ENCODE measurements around the gene KRTAP12-3.
A peak's percentile ranks its signal among the peaks of the same experiment; 100 is the strongest.
"Not testable (repeated sequence)": the region's sequence is repeated elsewhere in the genome, so short reads cannot be mapped to it uniquely, and the experiment has no call there.

KRTAP12-3 gene

DNA sequence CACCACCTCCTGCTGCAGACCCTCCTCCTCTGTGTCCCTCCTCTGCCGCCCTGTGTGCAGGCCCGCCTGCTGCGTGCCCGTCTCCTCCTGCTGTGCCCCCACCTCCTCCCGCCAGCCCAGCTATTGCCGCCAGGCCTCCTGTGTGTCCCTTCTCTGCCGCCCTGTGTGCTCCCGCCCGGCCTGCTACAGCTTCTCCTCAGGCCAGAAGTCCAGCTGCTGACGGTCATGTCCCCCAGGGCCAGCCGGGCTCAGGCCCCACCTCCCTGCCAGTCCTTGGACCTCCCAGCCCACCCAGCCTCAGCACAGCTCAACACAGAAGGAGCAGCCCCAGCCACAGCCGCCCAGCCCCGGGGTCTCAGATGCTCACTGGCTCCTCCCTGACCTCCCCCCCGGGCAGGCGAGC, 29.9 kb upstream of the KRTAP12-3 start:
- not testable (repeated sequence) for DNase-seq

GRCh38 chr21:44628707-44629391, 28.9 kb upstream of the KRTAP12-3 start:
- no peak for DNase-seq

DNA sequence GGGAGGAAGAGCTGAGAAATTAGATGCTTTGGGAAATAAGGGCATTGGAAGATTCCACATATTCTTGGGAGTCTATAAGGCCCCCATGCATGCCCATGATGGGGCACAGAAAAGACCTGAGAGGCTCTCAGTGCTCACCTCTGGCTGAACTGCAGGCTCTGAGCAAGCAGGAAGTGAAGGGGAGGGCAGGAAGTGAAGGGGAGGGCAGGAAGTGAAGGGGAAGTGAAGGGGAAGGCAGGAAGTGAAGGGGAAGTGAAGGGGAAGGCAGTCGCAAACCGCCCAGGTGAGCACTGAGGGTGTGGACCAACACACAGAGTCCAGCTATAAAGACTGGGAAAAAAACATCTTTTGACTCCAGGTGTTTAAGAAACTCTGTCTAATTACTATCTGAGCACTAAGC, 27.3 kb upstream of the KRTAP12-3 start:
- no peak for DNase-seq

DNA sequence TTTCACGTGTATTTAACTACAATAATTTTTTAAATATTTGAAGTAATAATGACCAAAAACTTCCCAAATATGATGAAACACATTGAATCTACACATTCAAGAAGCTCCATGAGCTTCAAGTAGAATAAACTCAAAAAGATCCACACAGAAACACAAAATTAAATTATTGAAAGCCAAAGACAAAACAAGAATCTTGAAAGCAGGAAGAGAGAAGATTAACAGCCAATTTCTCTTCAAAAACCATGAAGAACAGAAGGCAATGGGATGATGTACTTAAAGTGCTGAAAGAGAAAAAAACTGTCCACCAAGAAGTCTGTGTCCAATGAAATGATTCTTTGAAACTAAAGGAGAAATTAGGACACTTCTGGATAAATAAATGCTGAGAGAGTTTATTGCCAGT, 25.7 kb upstream of the KRTAP12-3 start:
- DNase-seq, result no peak

DNA sequence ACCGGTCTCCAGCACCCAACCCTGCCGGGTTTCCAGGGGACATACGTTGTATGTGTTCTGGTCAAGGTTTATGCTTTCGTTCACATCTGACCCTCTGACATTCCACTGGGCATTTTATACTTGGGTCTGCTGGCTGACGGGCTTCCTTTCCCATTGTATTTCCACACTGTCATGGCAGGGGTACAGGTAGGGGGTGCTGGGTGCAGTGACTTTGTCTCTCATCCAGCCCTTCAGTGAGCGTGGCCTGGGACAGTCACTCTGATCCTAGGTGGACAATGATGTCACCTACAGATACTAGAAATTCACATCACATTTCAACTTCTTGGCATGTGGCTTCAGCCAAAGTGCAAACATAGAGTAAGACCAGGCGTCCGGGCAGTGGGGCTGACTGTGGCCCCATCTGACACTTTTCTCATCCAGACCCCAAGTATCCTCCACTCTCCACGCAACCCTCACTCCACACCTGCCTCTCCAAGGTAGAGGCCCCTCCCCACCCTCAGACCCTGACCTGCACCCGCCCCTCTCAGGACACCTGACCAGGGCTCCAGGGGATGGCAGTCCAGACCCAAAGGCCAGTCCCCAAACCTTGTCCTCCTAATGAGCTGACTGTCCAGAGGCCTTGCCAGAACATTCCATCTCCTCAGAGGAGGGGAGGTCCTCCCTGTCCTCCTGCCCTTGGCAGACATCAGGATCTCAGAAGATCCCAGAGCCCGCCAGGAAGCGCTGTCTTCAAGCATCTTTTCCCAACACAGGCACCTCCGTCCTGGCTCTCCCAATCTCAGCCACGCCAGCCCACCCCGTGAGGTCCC, 21.3 kb upstream of the KRTAP12-3 start:
- DNase-seq, result no peak

- DNase-seq, result no peak
Measured at GRCh38 chr21:44637018-44637850, 20.5 kb upstream of the KRTAP12-3 start, which contains the start of gene KRTAP10-10. Gene KRTAP10-10 (plus strand): TSS chr21:44637356. CDS start chr21:44637418, 62 bp downstream.

DNA sequence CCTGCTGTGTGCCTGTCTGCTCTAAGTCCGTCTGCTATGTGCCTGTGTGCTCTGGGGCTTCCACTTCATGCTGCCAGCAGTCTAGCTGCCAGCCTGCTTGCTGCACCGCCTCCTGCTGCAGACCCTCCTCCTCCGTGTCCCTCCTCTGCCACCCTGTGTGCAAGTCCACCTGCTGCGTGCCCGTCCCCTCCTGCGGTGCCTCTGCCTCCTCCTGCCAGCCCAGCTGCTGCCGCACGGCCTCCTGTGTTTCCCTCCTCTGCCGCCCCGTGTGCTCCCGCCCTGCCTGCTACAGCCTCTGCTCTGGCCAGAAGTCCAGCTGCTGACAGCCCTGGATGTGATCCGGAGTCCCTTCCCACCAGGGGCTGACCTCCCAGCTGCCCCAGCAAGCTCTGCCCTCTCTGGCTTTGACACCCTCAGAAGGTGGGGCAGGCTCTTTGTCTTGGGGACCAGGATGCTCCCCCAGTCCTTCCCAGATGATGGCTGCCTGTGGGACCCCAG, 19.8 kb upstream of the KRTAP12-3 start:
- DNase-seq, result peak; percentile 24

DNA sequence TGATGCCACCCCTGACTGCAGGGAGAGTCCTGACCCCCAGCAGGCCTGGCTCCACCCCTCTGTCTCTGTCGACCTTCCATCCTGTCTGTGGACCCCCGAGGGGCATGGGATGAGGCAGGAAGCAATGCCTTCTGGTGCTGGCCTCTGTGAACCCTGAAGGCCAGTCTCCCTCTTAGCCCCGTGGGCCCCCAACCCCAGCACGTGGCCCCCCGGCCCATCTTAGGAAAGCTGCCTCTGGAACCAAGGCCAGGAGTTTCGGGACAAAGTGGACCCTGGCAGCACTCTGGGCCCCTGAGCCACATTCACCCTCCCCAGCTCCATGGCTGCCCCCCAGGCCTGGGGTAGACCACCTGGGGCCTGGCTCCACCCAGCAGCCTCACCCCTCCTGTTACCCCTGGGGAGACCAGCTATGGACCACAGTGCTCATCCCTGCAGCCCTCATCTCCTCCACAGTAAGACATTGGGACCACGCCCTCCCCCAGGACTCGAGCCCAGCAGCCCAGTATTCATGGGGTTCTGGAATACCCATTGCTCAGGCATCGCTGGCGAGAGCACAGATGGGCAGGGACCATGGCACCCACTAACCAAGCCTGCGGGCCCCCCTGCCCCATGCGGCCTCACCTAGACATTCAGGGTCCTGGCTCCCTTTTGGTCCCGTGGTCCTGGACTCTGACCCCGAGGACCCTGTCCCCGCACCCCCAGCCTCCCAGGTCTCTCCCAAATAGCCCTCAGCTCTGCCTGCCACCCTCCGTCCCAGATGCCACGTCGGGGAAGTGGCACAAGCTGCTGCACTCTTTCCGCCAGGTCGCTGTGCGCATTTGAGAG, 19.0 kb upstream of the KRTAP12-3 start:
- not testable (repeated sequence) for DNase-seq

DNA sequence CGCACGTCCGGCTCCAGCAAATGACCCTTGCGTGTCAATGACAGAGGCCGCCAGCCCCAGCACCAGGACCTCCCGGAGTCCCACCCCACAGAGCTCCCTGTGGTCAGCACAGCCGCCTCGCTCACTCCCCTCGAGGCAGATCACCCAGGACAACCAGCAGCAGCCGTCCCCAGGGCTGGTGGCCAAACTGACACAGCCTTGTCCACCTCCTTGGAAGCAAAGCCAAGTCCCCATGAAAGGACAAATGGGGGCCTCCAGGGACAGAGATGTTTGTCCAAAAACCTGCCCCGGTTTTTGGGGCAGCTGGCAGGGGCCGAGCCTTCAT, 18.4 kb upstream of the KRTAP12-3 start:
- no peak for DNase-seq

- no peak for DNase-seq
Measured at GRCh38 chr21:44640761-44641160, 17.0 kb upstream of the KRTAP12-3 start.

DNA sequence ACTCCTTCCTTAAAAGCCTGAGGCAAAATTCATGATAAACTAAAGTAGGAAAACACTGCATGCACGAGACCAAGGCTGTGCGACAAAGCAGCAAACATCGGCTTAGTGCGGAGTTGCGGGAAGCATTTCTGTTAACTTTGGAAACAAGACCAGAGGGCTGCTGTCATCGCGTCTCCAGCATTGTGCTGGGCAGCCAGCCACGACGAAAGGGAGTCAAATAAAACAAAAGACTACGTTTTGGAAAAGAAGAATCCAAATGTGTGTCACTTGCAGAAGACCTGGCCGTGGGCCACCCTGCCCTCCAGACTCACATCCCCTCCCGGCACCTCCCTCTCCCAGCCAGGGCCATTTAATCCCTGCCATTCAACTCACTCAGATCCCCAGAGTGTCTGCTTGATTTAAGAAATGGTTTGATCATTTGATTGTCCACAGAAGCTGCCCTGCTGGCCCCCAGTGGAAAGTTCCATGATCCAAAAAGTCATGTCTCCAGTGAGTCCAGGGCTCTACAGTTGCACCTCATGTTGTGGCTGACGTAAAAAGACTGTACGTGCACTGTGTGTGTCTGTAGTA, 13.9 kb upstream of the KRTAP12-3 start:
- no peak for DNase-seq

GRCh38 chr21:44644878-44645277, 12.9 kb upstream of the KRTAP12-3 start:
- no peak for DNase-seq

GRCh38 chr21:44646366-44647221, 11.1 kb upstream of the KRTAP12-3 start, which contains the start of gene KRTAP10-11:
Gene KRTAP10-11 (plus strand): TSS chr21:44646414. CDS start chr21:44646459, 45 bp downstream.
- DNase-seq, result peak; percentile 16

- no peak for DNase-seq
Measured at GRCh38 chr21:44647222-44647552, 10.5 kb upstream of the KRTAP12-3 start.

DNA sequence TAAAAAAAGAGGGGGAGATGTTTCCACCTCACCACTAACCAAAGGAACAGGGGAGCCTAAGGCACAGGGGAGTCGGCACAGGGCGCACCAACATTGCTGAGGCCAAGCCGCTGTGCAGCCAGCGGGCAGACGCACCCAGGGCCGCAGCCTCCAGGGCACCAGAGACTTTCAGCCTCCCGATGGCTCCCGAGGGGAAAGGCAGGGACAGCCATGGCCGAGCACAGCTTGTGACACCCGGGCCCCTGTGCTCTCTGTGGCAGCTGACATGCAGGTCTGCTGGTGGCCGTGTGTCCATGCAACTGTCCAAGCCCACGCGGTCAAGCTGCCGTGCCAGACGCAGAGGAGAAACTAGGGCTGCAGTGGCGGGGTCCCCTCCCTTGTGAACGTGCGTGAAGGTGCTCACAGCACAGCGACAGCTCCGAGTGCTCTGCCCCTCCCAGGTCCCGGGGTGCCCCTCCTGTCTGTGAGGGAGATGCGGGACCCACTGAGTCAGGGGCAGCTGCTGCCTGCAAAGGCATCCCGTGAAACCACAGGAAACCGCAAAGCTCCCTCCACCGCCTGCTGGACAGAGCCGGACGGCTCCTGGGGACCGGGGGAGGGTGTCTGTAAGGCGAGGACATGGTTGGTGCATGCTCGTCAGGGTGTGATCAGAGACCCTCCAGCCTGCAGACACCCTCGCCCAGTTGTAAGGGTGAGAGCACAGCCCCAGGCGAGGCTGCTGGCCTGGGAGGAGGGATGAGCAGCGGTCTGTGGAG, 9.0 kb upstream of the KRTAP12-3 start:
- DNase-seq, result no peak

GRCh38 chr21:44649521-44650100, 8.1 kb upstream of the KRTAP12-3 start:
- no peak for DNase-seq

DNA sequence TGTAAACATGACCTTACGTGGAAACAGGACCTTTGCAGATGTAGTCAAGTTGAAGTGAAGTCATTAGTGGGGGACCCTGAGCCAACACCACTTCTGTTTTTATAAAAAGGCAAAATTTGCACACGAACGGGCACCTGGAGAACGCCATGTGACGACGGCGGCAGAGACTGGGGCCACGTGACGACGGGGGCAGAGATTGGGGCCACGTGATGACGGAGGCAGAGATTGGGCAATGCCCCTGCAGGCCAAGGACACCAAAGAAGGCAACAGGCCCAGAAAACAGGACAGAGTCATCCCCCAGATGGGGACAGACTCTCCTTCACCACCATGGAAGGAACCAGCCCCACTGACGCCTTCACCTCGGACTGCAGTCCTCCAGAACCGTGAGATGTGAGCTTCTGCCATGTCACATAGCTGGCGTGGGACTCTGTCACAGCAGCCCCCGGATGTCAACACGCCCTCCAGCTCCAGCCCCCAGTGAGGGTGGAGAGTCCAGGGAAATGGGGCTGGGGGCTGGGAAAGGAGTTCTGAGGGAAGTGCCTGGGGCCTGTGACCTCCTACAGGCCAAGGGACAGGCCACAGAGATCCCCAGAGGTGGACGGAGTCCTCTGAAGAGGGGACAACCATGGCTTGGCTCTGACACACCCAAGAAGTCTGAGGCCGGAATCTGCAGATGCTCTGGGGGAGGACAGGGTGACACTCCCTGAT, 7.3 kb upstream of the KRTAP12-3 start:
- DNase-seq, result no peak

- DNase-seq, result no peak
Measured at GRCh38 chr21:44650973-44651675, 6.6 kb upstream of the KRTAP12-3 start.

- DNase-seq, result no peak
Measured at GRCh38 chr21:44653123-44653522, 4.6 kb upstream of the KRTAP12-3 start.

Data from SHP77 treated with DMSO at 0.1 percent for 48 hours (cell line).